Trophoblast cell (in vitro differentiated cells and primary cell): ENCODE results near the gene BAG5.

ENCODE experiments used
- DNase-seq, 2 donors: peaks; one replicate each; pipeline ENCODE4 v3.0.0-alpha.2; 2016
- H2AFZ ChIP-seq: 2 replicates; pipeline ENCODE4 v1.6.1; 2013; ENCODE audit warnings: low read length, moderate library complexity, mild to moderate bottlenecking; ENCODE audit not compliant: insufficient read depth, poor library complexity
- H2AK5ac ChIP-seq: 2 replicates; pipeline ENCODE4 v1.6.1; 2013; ENCODE audit warnings: mild to moderate bottlenecking, low read length
- H2BK120ac ChIP-seq: 2 replicates; pipeline ENCODE4 v1.6.1; 2013; ENCODE audit warnings: low read length, mild to moderate bottlenecking, moderate library complexity; ENCODE audit not compliant: insufficient read depth, poor library complexity
- H2BK12ac ChIP-seq: 2 replicates; pipeline ENCODE4 v1.6.1; 2013; ENCODE audit warnings: mild to moderate bottlenecking, low read length, moderate library complexity
- H2BK5ac ChIP-seq: 2 replicates; pipeline ENCODE4 v1.6.1; 2013; ENCODE audit warnings: low read length, low read depth, moderate library complexity, mild to moderate bottlenecking; ENCODE audit not compliant: poor library complexity
- H3K14ac ChIP-seq: 2 replicates; pipeline ENCODE4 v1.6.1; 2013; ENCODE audit warnings: mild to moderate bottlenecking, low read length
- H3K18ac ChIP-seq: 2 replicates; pipeline ENCODE4 v1.6.1; 2013; ENCODE audit warnings: mild to moderate bottlenecking, low read length
- H3K23ac ChIP-seq: 2 replicates; pipeline ENCODE4 v1.6.1; 2013; ENCODE audit warnings: low read length
- H3K27ac ChIP-seq: 2 replicates; pipeline ENCODE4 v1.5.1; 2013; ENCODE audit warnings: low read depth, mild to moderate bottlenecking, inconsistent platforms, low read length, moderate library complexity
- H3K27me3 ChIP-seq: 2 replicates; pipeline ENCODE4 v1.6.1; 2013; ENCODE audit warnings: inconsistent platforms, mild to moderate bottlenecking, low read length, moderate library complexity; ENCODE audit not compliant: insufficient read depth
- H3K36me3 ChIP-seq, 2 experiments: 1 replicate in 1 of 2; 2 replicates in 1 of 2; pipeline ENCODE4 v1.6.1; 2013; ENCODE audit warnings: low read length in 2 of 2, mild to moderate bottlenecking in 2 of 2, moderate library complexity in 1 of 2; ENCODE audit not compliant: insufficient read depth in 2 of 2, control insufficient read depth in 1 of 2
- H3K4ac ChIP-seq: 2 replicates; pipeline ENCODE4 v1.6.1; 2013; ENCODE audit warnings: low read depth, mild to moderate bottlenecking, low read length, moderate library complexity
- H3K4me1 ChIP-seq, 2 experiments: 1 replicate in 1 of 2; 2 replicates in 1 of 2; pipeline ENCODE4 v1.6.1; 2013; ENCODE audit warnings: low read length in 2 of 2, mild to moderate bottlenecking in 2 of 2, moderate library complexity in 1 of 2; ENCODE audit not compliant: insufficient read depth in 2 of 2, control insufficient read depth in 1 of 2
- H3K4me2 ChIP-seq: 2 replicates; pipeline ENCODE4 v1.6.1; 2013; ENCODE audit warnings: inconsistent platforms, mild to moderate bottlenecking, low read length, moderate library complexity
- H3K4me3 ChIP-seq: 2 replicates; pipeline ENCODE4 v1.5.1; 2013; ENCODE audit warnings: mild to moderate bottlenecking, low read depth, low read length, inconsistent platforms
- H3K79me1 ChIP-seq: one replicate; pipeline ENCODE4 v1.6.1; 2013; ENCODE audit warnings: low read length
- H3K79me2 ChIP-seq: 2 replicates; pipeline ENCODE4 v1.6.1; 2013; ENCODE audit warnings: low read length, mild to moderate bottlenecking; ENCODE audit not compliant: control insufficient read depth, insufficient read depth, poor library complexity
- H3K9ac ChIP-seq: 2 replicates; pipeline ENCODE4 v1.6.1; 2013; ENCODE audit warnings: mild to moderate bottlenecking, low read length
- H3K9me3 ChIP-seq: 2 replicates; pipeline ENCODE4 v1.6.1; 2013; ENCODE audit warnings: low read depth, mild to moderate bottlenecking, control low read depth, inconsistent platforms, low read length; ENCODE audit not compliant: insufficient read depth
- H4K12ac ChIP-seq: 2 replicates; pipeline ENCODE4 v1.6.1; 2013; ENCODE audit warnings: low read depth, mild to moderate bottlenecking, low read length, moderate library complexity
- H4K8ac ChIP-seq: 2 replicates; pipeline ENCODE4 v1.6.1; 2013; ENCODE audit warnings: low read depth, mild to moderate bottlenecking, low read length, moderate library complexity
- H4K91ac ChIP-seq: one replicate; pipeline ENCODE4 v1.6.1; 2013; ENCODE audit warnings: low read depth, mild to moderate bottlenecking, low read length, moderate library complexity
- WGBS: extraction: QIAGEN DNeasy Blood & Tissue Kit; methylation state at CpG from one replicate; pipeline ENCODE4 v1.1.7; 2013; ENCODE audit warnings: missing lambda C conversion rate; ENCODE audit not compliant: insufficient read length, insufficient coverage; ENCODE audit errors: extremely low coverage; 5-methylcytosine and 5-hydroxymethylcytosine counted together

The BAG5 gene

GRCh38 chr14:103534576-103535061 lies 27.8 kb downstream of the BAG5 start:
- Histone ChIP-seq H2BK12ac (no peak overlapping the region), H3K14ac (no peak overlapping the region), H2BK120ac (no peak overlapping the region), H3K18ac (no peak overlapping the region), H2AK5ac (no peak overlapping the region), H2BK5ac (no peak overlapping the region), H4K12ac (no peak overlapping the region), H3K79me2 (no peaks in the 10 kb centered on the region), H3K4ac (no peak overlapping the region), H3K23ac (no peak overlapping the region), H3K9ac (no peak overlapping the region), H4K91ac (no peak overlapping the region), H3K36me3 (peaks cover 10 to 17% of the 10 kb centered on the region in 2 experiments), H3K9me3 (no peaks in the 10 kb centered on the region), H3K4me3 (no peak overlapping the region), H4K8ac (no peak overlapping the region), H2AFZ (no peak overlapping the region), H3K79me1 (no peaks in the 10 kb centered on the region), H3K27me3 (no peaks in the 10 kb centered on the region), H3K27ac (no peak overlapping the region), H3K4me2 (no peak overlapping the region), H3K4me1 (peaks cover 4 to 6% of the 10 kb centered on the region in 2 experiments)
- WGBS = no CpG with 5 or more reads among the region's 22 CpGs
- no peak for DNase-seq

- Histone ChIP-seq H3K14ac (no peak overlapping the region), H2BK5ac (no peak overlapping the region)
- no CpG with 5 or more reads among the region's 25 CpGs for WGBS
These were observed 28.4 kb downstream of the BAG5 start for GRCh38 chr14:103533999-103534575.

GRCh38 chr14:103533137-103533998 lies 29.1 kb downstream of the BAG5 start:
- no peak overlapping the region for H4K12ac ChIP-seq
- no peak overlapping the region for H2BK12ac ChIP-seq
- no peak overlapping the region for H3K18ac ChIP-seq
- peaks cover 5% of the 10 kb centered on the region for H3K79me2 ChIP-seq
- H2AFZ ChIP-seq = no peak overlapping the region
- H3K36me3 ChIP-seq = peaks cover 10 to 17% of the 10 kb centered on the region in 2 experiments
- no peak for DNase-seq
- no peak overlapping the region for H3K14ac ChIP-seq
- H3K23ac ChIP-seq = no peak overlapping the region
- peaks cover 4% of the 10 kb centered on the region for H3K79me1 ChIP-seq
- no peak overlapping the region for H2BK5ac ChIP-seq
- no peak overlapping the region for H3K4me3 ChIP-seq
- H3K27ac ChIP-seq = no peak overlapping the region
- H3K4me2 ChIP-seq = no peak overlapping the region
- H3K4me1 ChIP-seq = peaks cover 8 to 10% of the 10 kb centered on the region in 2 experiments
- no peak overlapping the region for H3K4ac ChIP-seq
- no peak overlapping the region for H4K8ac ChIP-seq
- no peaks in the 10 kb centered on the region for H3K27me3 ChIP-seq
- no CpG with 5 or more reads among the region's 23 CpGs for WGBS
- H2BK120ac ChIP-seq = no peak overlapping the region
- H2AK5ac ChIP-seq = no peak overlapping the region
- no peak overlapping the region for H3K9ac ChIP-seq
- no peak overlapping the region for H4K91ac ChIP-seq
- no peaks in the 10 kb centered on the region for H3K9me3 ChIP-seq

More at GRCh38 chr14:103533999-103534575, 28.4 kb downstream of the BAG5 start:
- Histone ChIP-seq H3K79me1 (no peaks in the 10 kb centered on the region), H4K91ac (no peak overlapping the region), H3K23ac (no peak overlapping the region), H2AFZ (no peak overlapping the region), H3K27ac (no peak overlapping the region), H4K12ac (no peak overlapping the region), H3K9me3 (no peaks in the 10 kb centered on the region), H3K27me3 (no peaks in the 10 kb centered on the region), H2BK12ac (no peak overlapping the region), H3K4me2 (no peak overlapping the region), H3K4me3 (no peak overlapping the region), H2BK120ac (no peak overlapping the region), H2AK5ac (no peak overlapping the region), H3K79me2 (peaks cover 1% of the 10 kb centered on the region), H3K4me1 (peaks cover 5 to 8% of the 10 kb centered on the region in 2 experiments), H3K18ac (no peak overlapping the region), H3K4ac (no peak overlapping the region), H4K8ac (no peak overlapping the region), H3K9ac (no peak overlapping the region), H3K36me3 (peaks cover 10 to 17% of the 10 kb centered on the region in 2 experiments)
- no peak for DNase-seq

DNA sequence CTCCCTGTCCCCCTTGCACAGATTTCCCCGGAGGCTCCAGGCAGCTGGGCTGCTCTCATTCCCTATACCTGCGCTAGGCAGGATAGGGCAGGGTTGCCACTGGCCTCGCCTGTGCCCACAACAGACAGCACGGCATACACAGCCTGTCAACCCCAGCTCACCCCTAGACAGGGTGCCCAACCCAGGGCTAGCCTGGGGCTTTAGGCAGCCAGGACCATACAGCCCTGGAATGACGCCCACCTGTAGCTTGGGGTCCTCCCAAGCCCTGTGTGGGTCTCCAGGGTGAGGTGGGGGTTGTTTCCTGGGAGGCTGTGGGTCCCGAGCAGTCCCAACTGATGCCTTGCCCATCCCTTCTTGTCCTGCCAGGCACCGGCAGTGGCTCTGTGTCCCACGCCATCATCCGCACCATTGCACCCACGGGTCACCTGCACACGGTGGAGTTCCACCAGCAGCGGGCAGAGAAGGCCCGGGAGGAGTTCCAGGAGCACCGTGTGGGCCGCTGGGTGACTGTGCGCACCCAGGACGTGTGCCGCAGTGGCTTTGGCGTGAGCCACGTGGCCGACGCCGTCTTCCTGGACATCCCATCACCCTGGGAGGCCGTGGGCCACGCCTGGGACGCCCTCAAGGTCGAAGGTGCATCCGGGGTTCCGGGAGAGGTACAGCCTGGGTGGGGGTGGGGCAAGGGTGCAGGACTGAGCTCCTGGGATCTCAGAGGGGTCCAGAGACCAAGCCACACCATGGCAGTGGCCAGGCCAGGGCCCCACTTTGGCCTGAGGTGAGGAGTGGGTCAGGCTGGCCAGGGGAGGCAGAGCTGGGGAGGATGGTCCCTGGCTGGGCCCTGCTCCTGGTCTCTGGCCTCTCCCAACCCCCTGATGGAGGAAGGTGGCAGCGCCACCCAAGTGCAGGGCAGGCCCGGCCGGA lies 30.0 kb downstream of the BAG5 start:
- Histone ChIP-seq H3K4me3 (no peak overlapping the region), H3K14ac (no peak overlapping the region), H3K79me1 (peaks cover 4% of the 10 kb centered on the region), H2AK5ac (no peak overlapping the region), H3K23ac (no peak overlapping the region), H3K79me2 (peaks cover 5% of the 10 kb centered on the region), H3K36me3 (peaks cover 10 to 17% of the 10 kb centered on the region in 2 experiments), H4K91ac (no peak overlapping the region), H2BK12ac (no peak overlapping the region), H3K4ac (no peak overlapping the region), H3K4me2 (no peak overlapping the region), H2BK120ac (no peak overlapping the region), H3K9ac (no peak overlapping the region), H3K27ac (no peak overlapping the region), H2BK5ac (no peak overlapping the region), H4K12ac (no peak overlapping the region), H3K9me3 (no peaks in the 10 kb centered on the region), H3K27me3 (no peaks in the 10 kb centered on the region), H4K8ac (no peak overlapping the region), H3K18ac (no peak overlapping the region), H2AFZ (no peak overlapping the region), H3K4me1 (peaks cover 12 to 14% of the 10 kb centered on the region in 2 experiments)
- no peak for DNase-seq
- WGBS = no CpG with 5 or more reads among the region's 32 CpGs
